ENCODE measurements around the gene ZBP1. TPM values are rescaled to one million over a fixed set of nuclear protein-coding genes. Genes with fewer than 3 reads are reported as not detected.

Gene ZBP1
- total RNA-seq, 2 donors from 2014 or later, result 4.1 to 6.1 TPM

DNA sequence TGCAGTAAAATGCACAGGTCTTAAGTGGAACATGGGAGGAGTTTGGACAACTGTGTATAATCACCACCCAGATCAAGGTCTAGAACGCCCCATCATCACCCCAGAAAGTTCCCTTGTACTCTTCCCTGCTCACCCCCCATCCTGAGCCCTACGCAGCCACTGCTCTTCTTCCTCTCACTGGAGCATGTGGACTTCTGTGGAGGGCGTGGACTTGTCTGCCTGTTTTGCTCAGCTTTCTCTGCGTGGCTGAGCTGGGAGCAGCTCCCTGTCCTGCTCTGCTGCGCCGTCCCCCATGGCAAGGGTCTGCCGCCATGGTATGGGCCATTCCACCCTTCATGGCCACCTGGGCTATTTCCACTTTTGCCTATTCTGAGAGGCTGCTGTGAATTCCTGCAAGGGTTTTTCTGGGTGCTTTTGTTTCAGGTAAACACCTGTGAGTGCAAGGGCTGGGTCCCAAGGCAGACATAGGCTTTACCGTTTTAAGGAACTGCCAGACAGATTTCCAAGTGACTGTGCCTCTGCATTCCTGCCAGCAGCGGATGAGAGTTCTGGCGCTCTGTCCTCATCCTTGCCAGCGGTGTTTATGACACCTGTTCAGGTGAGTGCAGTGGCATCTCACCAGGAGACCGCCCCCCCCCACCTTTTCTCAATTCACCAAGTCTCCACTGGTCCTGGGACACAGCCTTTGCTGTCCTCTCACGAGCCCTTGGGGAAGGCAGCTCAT, 39.6 kb downstream of the ZBP1 start:
- TF ChIP-seq, protein P1, sequence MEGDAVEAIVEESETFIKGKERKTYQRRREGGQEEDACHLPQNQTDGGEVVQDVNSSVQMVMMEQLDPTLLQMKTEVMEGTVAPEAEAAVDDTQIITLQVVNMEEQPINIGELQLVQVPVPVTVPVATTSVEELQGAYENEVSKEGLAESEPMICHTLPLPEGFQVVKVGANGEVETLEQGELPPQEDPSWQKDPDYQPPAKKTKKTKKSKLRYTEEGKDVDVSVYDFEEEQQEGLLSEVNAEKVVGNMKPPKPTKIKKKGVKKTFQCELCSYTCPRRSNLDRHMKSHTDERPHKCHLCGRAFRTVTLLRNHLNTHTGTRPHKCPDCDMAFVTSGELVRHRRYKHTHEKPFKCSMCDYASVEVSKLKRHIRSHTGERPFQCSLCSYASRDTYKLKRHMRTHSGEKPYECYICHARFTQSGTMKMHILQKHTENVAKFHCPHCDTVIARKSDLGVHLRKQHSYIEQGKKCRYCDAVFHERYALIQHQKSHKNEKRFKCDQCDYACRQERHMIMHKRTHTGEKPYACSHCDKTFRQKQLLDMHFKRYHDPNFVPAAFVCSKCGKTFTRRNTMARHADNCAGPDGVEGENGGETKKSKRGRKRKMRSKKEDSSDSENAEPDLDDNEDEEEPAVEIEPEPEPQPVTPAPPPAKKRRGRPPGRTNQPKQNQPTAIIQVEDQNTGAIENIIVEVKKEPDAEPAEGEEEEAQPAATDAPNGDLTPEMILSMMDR (IDR thresholded peaks at IDR 0.05), result no peak
- ATAC-seq (ENCODE audit: insufficient number of reproducible peaks, low FRiP score, low read depth), result no peak
- Histone ChIP-seq H3K4me3 (no peak overlapping the region), H3K27me3 (replicated peaks; ENCODE audit: insufficient read depth) (no peaks in the 10 kb centered on the region), H3K9me3 (no peaks in the 10 kb centered on the region), H3K36me3 (no peaks in the 10 kb centered on the region), H3K27ac (no peak overlapping the region), H3K4me1 (ENCODE audit: control insufficient read depth in 1 of 2, low read depth in 2 of 2) (peaks cover 4 to 26% of the 10 kb centered on the region in 2 donors)
- no peak for DNase-seq (ENCODE audit: low spot score)

DNA sequence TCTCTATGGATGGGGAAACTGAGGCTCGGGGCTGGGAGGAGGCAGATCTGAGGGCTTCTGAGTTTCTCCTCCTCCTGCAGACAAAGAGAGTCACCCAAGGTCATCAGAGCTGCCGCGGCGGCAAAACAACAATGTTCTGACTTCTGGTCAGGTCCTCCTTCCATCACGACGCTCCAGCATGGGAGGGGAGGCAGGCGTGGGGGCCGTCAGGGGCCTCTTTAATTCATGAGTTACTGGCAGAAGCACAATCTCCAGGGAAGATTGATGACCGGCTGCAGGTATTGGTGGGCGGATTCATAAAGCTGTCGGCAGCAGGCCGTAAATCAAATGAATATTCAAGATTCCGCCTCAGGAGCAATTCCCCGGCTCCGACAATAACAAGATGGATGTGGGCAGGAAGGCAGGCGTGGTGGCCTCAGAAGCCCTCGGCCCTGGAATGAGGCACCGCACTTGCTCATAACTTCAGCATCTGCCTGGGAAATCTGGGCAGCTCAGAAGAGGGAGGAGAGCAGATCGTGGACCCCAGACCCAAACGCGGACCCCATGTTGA, 40.3 kb downstream of the ZBP1 start:
- Histone ChIP-seq H3K4me3 (no peak overlapping the region), H3K4me1 (ENCODE audit: control insufficient read depth in 1 of 2, low read depth in 2 of 2) (peaks cover 4 to 26% of the 10 kb centered on the region in 2 donors), H3K27ac (no peak overlapping the region), H3K9me3 (no peaks in the 10 kb centered on the region), H3K36me3 (no peaks in the 10 kb centered on the region), H3K27me3 (replicated peaks; ENCODE audit: insufficient read depth) (no peaks in the 10 kb centered on the region)
- ATAC-seq (ENCODE audit: insufficient number of reproducible peaks, low FRiP score, low read depth) (no peak), DNase-seq (ENCODE audit: low spot score) (no peak)
- TF ChIP-seq, protein P1 (IDR thresholded peaks at IDR 0.05), result no peak

DNA sequence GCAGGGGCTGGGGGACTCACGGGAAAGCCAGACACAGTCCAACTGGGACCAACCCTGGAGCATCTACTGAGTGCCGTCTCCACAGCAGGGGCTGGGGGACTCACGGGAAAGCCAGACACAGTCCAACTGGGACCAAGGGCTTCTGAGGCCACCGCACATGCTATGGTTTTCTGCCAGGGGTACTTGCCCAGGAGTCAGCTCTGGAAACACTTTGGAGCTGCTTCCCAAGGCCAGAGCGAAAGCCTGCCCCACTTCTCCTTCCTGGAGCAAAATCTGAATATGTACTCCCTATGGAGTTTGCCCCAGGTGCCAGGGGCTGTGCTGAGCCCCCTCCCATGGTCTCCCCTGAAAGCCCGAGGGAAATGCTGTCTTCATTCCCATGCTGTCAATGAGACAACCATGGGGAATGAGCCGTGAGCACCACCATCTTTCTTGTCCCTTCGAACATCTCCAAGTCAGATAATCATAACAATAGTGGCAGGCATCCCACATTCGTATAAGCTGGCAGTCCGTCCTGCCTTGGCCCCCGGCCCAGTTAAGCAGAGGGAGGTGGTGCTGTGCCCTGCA, 40.8 kb downstream of the ZBP1 start:
- H3K9me3 ChIP-seq, result no peaks in the 10 kb centered on the region
- H3K4me1 ChIP-seq (ENCODE audit: control insufficient read depth in 1 of 2, low read depth in 2 of 2), result peaks cover 4 to 26% of the 10 kb centered on the region in 2 donors
- H3K27me3 ChIP-seq (replicated peaks; ENCODE audit: insufficient read depth), result no peaks in the 10 kb centered on the region
- TF ChIP-seq, protein P1 (IDR thresholded peaks at IDR 0.05), result no peak
- DNase-seq (ENCODE audit: low spot score), result no peak
- H3K27ac ChIP-seq, result no peak overlapping the region
- H3K4me3 ChIP-seq, result no peak overlapping the region
- ATAC-seq (ENCODE audit: insufficient number of reproducible peaks, low FRiP score, low read depth), result no peak
- no peaks in the 10 kb centered on the region for H3K36me3 ChIP-seq

DNA sequence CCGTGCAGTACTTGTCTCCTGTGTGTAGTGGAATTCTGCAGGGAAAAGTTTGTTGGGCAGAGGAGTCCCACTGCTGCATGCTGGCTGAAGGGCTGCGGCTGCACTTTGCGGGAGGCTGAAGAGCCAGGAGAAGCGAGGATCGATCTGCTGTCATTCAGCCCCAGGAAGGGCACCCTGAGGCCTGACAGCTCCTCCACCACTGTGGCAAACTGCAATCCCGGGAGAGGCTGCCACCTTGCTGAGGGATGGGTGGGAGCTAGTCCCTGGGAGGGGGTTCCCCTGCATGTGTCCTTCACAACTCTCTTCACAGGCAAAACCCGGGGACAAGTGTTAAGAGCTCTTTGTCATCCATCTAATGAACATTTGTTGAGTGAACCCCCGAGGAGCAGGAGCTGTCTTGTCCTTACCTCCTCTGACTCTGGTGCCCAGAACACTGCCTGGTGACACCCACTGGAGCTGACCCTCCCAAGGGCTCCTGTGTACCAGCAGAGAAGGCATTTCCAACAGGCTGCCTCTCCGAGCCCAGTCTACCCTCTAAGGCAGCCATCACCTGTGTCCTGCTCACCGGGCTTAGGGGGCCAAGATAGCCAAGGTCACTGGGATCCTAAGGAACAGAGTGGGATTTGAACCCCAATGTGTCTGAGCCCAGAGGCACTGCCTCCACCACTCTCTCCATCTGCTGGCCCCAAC, 41.6 kb downstream of the ZBP1 start:
- Histone ChIP-seq H3K27ac (no peak overlapping the region), H3K27me3 (replicated peaks; ENCODE audit: insufficient read depth) (no peaks in the 10 kb centered on the region)

More for the DNA sequence above, 41.6 kb downstream of the ZBP1 start:
- Histone ChIP-seq H3K4me3 (no peak overlapping the region), H3K4me1 (ENCODE audit: control insufficient read depth in 1 of 2, low read depth in 2 of 2) (peaks cover 4 to 26% of the 10 kb centered on the region in 2 donors), H3K9me3 (no peaks in the 10 kb centered on the region), H3K36me3 (no peaks in the 10 kb centered on the region)
- TF ChIP-seq, protein P1 (IDR thresholded peaks at IDR 0.05), result no peak
- no peak for ATAC-seq (ENCODE audit: insufficient number of reproducible peaks, low FRiP score, low read depth)
- no peak for DNase-seq (ENCODE audit: low spot score)
